GM18508 (cell line): ENCODE results near the gene PIK3CD.

Source experiments
- ATAC-seq: cut with Tn5 transposase; IDR thresholded peaks from one replicate; pipeline ENCODE4 v1.9.1; 2021; ENCODE audit warnings: moderate number of reproducible peaks; ENCODE audit not compliant: insufficient read depth, unreplicated experiment

PIK3CD gene

GRCh38 chr1:9715536-9716226 lies 64.2 kb downstream of the PIK3CD start:
- no peak for ATAC-seq

GRCh38 chr1:9716404-9717192 lies 65.1 kb downstream of the PIK3CD start:
- no peak for ATAC-seq

GRCh38 chr1:9717193-9718005 lies 65.9 kb downstream of the PIK3CD start:
- ATAC-seq, result no peak

GRCh38 chr1:9718006-9718680 lies 66.6 kb downstream of the PIK3CD start:
- no peak for ATAC-seq

GRCh38 chr1:9719978-9720722 lies 68.6 kb downstream of the PIK3CD start:
- no peak for ATAC-seq

- ATAC-seq, result no peak
These were observed 69.5 kb downstream of the PIK3CD start for GRCh38 chr1:9720785-9721605.

GRCh38 chr1:9721606-9722377 lies 70.3 kb downstream of the PIK3CD start:
- ATAC-seq, result no peak

GRCh38 chr1:9722378-9722749 lies 70.8 kb downstream of the PIK3CD start:
- no peak for ATAC-seq

GRCh38 chr1:9723068-9723805 lies 71.7 kb downstream of the PIK3CD start:
- no peak for ATAC-seq

GRCh38 chr1:9723926-9724325 lies 72.4 kb downstream of the PIK3CD start:
- ATAC-seq, result no peak

GRCh38 chr1:9724706-9725476 lies 73.4 kb downstream of the PIK3CD start:
- no peak for ATAC-seq

GRCh38 chr1:9726406-9726805 lies 74.9 kb downstream of the PIK3CD start:
- ATAC-seq, result no peak

- no peak for ATAC-seq
These were observed 75.5 kb downstream of the PIK3CD start for GRCh38 chr1:9726905-9727595.

- ATAC-seq, result no peak
These were observed 77.1 kb downstream of the PIK3CD start for GRCh38 chr1:9728451-9729295.

- ATAC-seq, result no peak
These were observed 78.0 kb downstream of the PIK3CD start for GRCh38 chr1:9729523-9729922.
